Chondrocyte (in vitro differentiated cells): Measurements from ENCODE around the gene MRPL40. TPM values are rescaled to one million over a fixed set of nuclear protein-coding genes. Genes with fewer than 3 reads are reported as not detected.
"Not testable (repeated sequence)": the region's sequence is repeated elsewhere in the genome, so short reads cannot be mapped to it uniquely, and the experiment has no call there.

Experiments used
- DNase-seq: peaks from one replicate; pipeline ENCODE4 v3.0.0; 2021; ENCODE audit warnings: mixed read lengths, low spot score
- H3K27ac Mint-ChIP-seq: one replicate; pipeline ENCODE4 v1.8.0; 2021; ENCODE audit warnings: mild to moderate bottlenecking, moderate library complexity, mixed read lengths; ENCODE audit not compliant: unreplicated experiment
- H3K27me3 Mint-ChIP-seq: 2 replicates; pipeline ENCODE4 v1.8.0; 2021; ENCODE audit warnings: low read depth, mixed read lengths
- H3K36me3 Mint-ChIP-seq: 2 replicates; pipeline ENCODE4 v1.8.0; 2021; ENCODE audit warnings: low read depth, mixed read lengths
- H3K4me1 Mint-ChIP-seq: 2 replicates; pipeline ENCODE4 v1.8.0; 2021; ENCODE audit warnings: low read depth, mild to moderate bottlenecking, mixed read lengths
- H3K4me3 Mint-ChIP-seq: one replicate; pipeline ENCODE4 v1.8.0; 2021; ENCODE audit warnings: mild to moderate bottlenecking, moderate library complexity, mixed read lengths; ENCODE audit not compliant: unreplicated experiment
- H3K9me3 Mint-ChIP-seq: 2 replicates; pipeline ENCODE4 v1.8.0; 2021; ENCODE audit warnings: low read depth, mixed read lengths
- total RNA-seq: library from RNA; stranded (reverse); gene quantifications from 3 replicates; pipeline ENCODE4 v1.2.1, GENCODE V29; 2021
- TF ChIP-seq, protein P1 (sequence below): fragments of 200-600 bp; sonication (generic); IDR thresholded peaks from 2 replicates; pipeline ENCODE4 v1.5.0; 2021; ENCODE audit warnings: antibody characterized with exemption, mild to moderate bottlenecking, moderate library complexity

Gene MRPL40
- total RNA-seq, 1 donor from 2014 or later = 21.8 TPM

DNA sequence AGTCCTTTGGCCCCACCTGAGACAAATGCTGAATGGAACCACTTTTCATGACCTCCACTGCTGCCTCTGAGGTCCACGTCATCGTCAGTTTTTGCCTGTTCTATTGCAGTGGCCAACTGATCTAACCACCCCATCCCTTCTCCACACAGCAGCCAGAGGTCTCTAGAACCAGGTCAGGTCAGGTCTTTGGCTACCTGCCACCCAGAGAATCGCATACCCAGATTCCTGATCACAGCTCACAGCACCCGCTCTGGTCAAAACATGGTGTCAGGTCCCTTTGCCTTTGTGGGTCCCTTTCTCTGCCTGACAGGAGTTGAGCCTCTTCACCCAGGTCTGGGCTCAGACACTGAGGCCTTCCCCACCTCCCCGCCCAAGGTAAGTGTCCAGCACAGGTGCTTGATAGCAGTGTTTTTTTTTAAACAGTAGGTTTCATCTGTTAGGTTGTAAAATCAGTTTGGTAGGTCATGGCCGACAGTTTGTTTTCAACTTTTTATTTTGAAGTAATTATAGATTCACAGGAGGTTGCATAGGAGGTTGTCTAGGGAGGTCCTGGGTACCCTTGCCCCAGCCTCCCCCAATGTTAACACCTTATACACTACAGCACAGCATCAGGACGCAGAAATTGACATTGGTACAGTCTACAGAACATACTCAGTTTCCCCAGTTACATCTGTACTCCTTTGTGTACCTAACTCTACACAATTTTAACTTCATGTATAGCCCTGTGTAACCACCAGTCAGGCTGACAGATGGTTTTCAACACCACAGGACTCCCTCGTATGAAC, 8.3 kb downstream of the MRPL40 start:
- H3K27ac Mint-ChIP-seq = no peak overlapping the region
- peaks cover 11% of the 10 kb centered on the region for H3K4me1 Mint-ChIP-seq
- H3K36me3 Mint-ChIP-seq = peaks cover 4% of the 10 kb centered on the region
- no peaks in the 10 kb centered on the region for H3K27me3 Mint-ChIP-seq
- no peaks in the 10 kb centered on the region for H3K9me3 Mint-ChIP-seq
- H3K4me3 Mint-ChIP-seq = no peak overlapping the region
- no peak for DNase-seq
- TF ChIP-seq, protein P1, sequence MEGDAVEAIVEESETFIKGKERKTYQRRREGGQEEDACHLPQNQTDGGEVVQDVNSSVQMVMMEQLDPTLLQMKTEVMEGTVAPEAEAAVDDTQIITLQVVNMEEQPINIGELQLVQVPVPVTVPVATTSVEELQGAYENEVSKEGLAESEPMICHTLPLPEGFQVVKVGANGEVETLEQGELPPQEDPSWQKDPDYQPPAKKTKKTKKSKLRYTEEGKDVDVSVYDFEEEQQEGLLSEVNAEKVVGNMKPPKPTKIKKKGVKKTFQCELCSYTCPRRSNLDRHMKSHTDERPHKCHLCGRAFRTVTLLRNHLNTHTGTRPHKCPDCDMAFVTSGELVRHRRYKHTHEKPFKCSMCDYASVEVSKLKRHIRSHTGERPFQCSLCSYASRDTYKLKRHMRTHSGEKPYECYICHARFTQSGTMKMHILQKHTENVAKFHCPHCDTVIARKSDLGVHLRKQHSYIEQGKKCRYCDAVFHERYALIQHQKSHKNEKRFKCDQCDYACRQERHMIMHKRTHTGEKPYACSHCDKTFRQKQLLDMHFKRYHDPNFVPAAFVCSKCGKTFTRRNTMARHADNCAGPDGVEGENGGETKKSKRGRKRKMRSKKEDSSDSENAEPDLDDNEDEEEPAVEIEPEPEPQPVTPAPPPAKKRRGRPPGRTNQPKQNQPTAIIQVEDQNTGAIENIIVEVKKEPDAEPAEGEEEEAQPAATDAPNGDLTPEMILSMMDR = no peak

DNA sequence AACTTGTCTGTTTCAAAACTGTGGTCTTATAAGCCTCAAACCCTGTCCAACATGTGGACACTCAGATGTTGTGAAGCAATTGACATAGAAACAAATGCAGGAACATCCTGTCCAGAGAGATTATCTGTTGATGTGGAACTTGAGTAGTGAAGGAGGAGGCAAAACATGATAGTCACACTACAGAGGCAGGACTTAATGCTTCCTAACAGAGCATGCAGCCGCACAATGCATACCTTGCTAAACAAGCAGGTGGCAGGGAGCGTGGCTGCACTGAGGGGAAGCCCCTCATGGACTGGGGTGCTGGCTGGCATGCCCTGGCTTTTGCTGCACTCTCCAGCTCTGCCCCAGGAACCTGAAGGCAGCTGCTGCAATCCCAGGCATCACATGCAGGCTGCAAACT, 9.8 kb downstream of the MRPL40 start:
- Mint-ChIP-seq H3K27ac (no peak overlapping the region), H3K4me3 (no peak overlapping the region), H3K4me1 (peaks cover 18% of the 10 kb centered on the region), H3K36me3 (peaks cover 4% of the 10 kb centered on the region), H3K9me3 (no peaks in the 10 kb centered on the region), H3K27me3 (no peaks in the 10 kb centered on the region)
- DNase-seq = no peak
- TF ChIP-seq, protein P1 = no peak

DNA sequence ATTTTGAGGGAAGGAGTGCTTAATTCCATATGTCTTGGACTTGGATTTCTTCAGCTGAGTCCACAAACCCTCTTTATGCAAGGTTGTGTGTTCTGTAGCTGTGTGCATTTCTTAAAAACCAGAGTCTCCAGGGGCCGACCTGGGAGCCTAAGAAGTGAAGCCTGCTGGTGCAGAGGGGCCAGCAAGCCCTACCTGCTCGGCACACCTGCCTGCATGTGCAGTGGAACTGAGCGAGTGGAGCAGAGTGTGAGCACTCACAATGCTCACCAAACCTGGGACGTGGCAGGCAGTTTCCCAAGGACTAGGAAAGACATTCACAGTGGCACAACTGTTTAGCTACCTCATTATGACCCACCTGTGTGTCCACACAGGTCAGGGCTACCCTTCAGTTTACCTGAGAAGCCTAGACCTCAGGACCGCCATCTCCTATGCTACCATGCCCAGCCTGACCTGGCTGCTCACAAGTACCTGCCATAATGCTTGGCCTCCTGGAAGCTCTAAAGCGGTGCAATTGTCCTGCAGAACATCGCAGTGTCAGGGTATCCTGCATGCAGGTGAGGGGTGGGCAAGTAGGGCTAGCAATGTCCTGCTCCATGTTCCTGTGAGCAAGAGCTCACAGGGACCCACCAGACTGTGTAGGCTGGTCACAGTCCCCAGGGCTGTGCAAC, 11.3 kb downstream of the MRPL40 start:
- TF ChIP-seq, protein P1 = no peak
- no peak overlapping the region for H3K4me3 Mint-ChIP-seq
- H3K27ac Mint-ChIP-seq = no peak overlapping the region
- no peaks in the 10 kb centered on the region for H3K36me3 Mint-ChIP-seq
- no peaks in the 10 kb centered on the region for H3K27me3 Mint-ChIP-seq
- DNase-seq = no peak
- H3K9me3 Mint-ChIP-seq = no peaks in the 10 kb centered on the region
- peaks cover 26% of the 10 kb centered on the region for H3K4me1 Mint-ChIP-seq

DNA sequence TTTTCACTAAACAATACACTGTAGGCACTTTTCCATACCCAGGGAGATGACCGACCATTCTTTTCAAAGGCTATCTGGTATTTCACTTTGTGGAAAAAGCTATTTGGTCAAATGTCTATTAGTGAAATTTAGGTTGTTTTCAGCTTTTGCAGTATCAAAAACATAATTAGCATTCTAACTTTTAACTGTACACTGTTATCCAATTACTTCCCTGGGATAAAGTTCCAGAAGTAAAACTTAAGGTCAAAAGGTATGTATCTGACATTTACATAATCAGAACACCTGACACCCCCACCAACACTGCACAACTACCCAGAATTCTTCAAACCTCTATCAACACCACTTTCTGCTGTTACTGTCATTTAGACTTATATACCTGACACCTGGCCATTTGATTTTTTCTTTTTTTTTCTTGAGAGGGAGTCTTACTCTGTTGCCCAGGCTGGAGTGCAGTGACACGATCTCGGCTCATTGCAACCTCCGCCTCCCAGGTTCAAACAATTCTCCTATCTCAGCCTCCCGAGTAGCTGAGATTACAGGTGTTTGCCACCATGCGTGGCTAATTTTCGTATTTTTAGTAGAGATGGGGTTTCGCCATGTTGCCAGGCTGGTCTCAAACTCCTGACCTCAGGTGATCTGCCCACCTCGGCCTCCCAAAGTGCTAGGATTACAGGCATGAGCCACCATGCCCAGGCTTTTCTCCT, 13.1 kb downstream of the MRPL40 start:
- H3K36me3 Mint-ChIP-seq, H3K4me3 Mint-ChIP-seq, H3K27me3 Mint-ChIP-seq, DNase-seq, H3K9me3 Mint-ChIP-seq: not testable (repeated sequence)
- H3K4me1 Mint-ChIP-seq = peaks cover 28% of the 10 kb centered on the region
- H3K27ac Mint-ChIP-seq = peak overlapping the region; percentile 41

DNA sequence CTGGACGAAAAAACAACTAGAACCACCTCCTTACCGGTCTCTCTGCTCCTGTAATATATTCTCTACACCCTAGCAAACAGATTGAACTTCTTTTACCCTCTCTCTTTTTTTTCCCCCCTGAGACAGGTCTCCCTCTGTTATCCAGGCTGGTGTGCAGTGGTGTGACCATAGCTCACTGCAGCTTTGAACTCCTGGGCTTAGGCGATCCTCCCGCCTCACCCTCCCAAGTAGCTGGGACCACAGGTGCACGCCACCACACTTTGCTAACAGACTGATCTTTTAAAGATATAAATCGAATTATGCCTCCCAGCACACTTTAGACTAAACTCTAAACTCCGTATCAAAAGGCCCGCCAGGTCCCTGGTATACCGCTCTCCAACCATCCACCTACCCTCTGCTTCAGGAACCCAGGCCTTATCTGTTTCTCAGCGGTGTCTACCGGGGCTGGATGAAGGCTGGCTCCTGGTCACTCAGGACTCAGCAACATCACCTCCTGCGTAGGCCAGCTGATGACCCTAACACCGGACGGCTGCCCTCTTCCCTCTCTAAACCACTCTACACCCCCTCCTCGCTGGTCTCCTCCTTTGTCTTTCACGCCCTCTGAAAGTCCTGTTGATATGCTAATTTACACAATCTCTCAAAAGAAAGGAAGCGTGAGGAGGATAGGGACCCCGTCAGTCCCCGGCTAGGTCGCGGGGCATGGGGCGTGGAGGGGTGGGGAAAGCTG, 14.4 kb downstream of the MRPL40 start:
- Mint-ChIP-seq H3K9me3 (no peaks in the 10 kb centered on the region), H3K27me3 (no peaks in the 10 kb centered on the region), H3K27ac (peak overlapping the region; percentile 88), H3K4me3 (peak overlapping the region; percentile 91), H3K36me3 (peaks cover 2% of the 10 kb centered on the region), H3K4me1 (peaks cover 28% of the 10 kb centered on the region)
- DNase-seq = no peak
- TF ChIP-seq, protein P1 = no peak
